ENCODE results near the gene BBS12. TPM values are rescaled to one million over a fixed set of nuclear protein-coding genes. Genes with fewer than 3 reads are reported as not detected.
A peak's percentile ranks its signal among the peaks of the same experiment; 100 is the strongest.

The BBS12 gene
- 3.8 and 4.7 TPM in 2 replicates for total RNA-seq

DNA sequence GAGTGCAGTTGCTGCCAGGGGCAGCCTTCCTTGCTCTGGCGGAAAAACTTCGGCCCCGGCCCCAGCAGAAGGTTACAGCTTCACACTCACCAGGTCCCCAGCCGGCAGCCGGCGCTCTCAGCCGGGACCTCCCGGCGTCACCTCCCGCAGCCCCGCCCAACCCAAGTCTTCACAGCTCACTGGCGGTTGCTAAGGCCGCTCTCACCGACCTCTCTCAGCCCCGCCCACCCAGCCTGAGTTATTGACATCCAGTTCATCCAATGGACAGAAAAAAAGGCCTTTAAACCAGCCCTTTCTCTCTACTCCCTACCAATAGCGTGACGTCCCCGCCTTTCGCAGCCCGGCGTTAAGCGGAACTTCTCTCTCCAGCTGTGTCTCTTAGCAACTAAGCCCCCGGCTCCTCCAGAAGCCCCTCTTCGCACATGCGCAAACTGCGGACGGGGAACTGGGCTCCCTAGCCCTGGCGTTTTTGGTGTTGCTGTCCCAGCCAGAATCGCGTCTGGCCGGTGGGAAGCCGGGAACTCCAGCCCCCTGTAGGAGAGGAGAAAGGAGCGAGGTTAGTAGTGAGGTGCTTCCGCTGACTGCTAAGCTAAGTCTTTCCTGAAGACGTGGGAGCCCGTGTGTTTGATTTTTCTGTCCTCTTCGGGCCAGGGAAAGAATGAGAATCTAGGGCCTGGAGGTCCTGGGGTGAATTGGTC is at the start of gene BBS12:
Gene BBS12 (plus strand): TSS at position 376 of the 698 bp plus-strand sequence. CDS start 9,189 bp downstream, outside the sequence.
- Mint-ChIP-seq H3K9me3 (no peaks in the 10 kb centered on the region), H3K27me3 (no peaks in the 10 kb centered on the region), H3K4me1 (peaks cover 25% of the 10 kb centered on the region), H3K4me3 (peak within 1 kb of the TSS; percentile 94), H3K27ac (peak within 1 kb of the TSS; percentile 96), H3K36me3 (ENCODE audit: low read depth) (peaks cover 12% of the 10 kb centered on the region)
- intact Hi-C loops (cut with micrococcal nuclease), result loop anchor here (1.0 to 2.0 kb wide), 6 partner anchors 14 to 199 kb away; a partner anchor contains a TSS
- DNase-seq, result peak; percentile 100

DNA sequence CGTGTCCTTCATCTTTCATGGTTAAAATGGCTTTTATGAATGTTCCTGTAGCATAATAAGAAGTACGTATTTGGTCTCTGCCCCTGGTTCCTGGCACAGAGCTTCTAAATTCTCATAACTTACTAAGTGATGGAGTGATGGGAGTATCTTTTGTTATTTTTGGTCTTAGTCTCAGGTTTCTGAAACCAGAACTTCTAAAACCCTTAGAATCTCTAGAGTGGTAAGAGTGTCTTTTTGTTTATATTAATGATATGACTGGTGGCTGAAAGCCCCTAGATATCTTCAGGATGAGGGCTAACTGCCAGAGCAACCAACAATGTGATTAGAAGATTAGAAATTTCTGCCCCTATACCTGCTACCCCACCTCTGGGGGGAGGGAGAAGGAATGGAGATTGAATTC is 45.8 kb upstream of the BBS12 start:
- H3K27ac Mint-ChIP-seq, result peak overlapping the region; percentile 95
- intact Hi-C loops (cut with micrococcal nuclease), result loop anchor here (1.0 kb wide), 2 partner anchors 19 kb away; no protein-coding TSS in a partner anchor
- no peaks in the 10 kb centered on the region for H3K27me3 Mint-ChIP-seq
- no peak overlapping the region for H3K4me3 Mint-ChIP-seq
- peaks cover 16% of the 10 kb centered on the region for H3K36me3 Mint-ChIP-seq (ENCODE audit: low read depth)
- no peak for DNase-seq
- peaks cover 11% of the 10 kb centered on the region for H3K9me3 Mint-ChIP-seq
- H3K4me1 Mint-ChIP-seq, result peaks cover 42% of the 10 kb centered on the region

DNA sequence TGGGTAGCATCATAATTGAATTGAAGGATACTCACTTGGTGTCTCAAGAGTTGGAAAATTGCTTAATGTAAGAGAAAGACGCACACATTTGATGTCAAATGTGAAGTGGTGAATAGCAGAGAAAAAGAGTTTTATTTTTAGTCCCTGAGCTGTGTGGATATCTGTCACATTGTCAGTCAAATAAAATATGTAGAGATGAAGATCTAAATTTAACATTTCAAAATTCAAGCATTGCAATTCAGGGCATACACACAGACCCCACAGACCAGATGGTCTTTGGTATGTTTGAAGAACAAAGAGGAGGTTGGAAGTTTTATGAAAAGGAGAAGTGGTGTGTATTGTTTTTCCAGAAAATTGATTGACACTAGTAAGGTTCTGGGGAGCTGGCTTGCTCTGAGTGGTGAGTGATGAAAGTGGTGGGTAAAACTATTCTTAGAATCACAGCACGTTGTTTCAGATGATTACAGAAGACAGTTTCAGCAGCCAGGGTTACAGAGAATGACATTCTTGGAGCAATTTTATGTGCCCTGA is 44.9 kb upstream of the BBS12 start:
- peaks cover 14% of the 10 kb centered on the region for H3K9me3 Mint-ChIP-seq
- no peak for DNase-seq
- H3K4me3 Mint-ChIP-seq, result peak overlapping the region; percentile 78
- peaks cover 15% of the 10 kb centered on the region for H3K36me3 Mint-ChIP-seq (ENCODE audit: low read depth)
- intact Hi-C loops (cut with micrococcal nuclease), result loop anchor here (1.0 kb wide), 2 partner anchors 18 to 20 kb away; no protein-coding TSS in a partner anchor
- H3K4me1 Mint-ChIP-seq, result peaks cover 43% of the 10 kb centered on the region
- H3K27ac Mint-ChIP-seq, result peak overlapping the region; percentile 95
- H3K27me3 Mint-ChIP-seq, result no peaks in the 10 kb centered on the region

DNA sequence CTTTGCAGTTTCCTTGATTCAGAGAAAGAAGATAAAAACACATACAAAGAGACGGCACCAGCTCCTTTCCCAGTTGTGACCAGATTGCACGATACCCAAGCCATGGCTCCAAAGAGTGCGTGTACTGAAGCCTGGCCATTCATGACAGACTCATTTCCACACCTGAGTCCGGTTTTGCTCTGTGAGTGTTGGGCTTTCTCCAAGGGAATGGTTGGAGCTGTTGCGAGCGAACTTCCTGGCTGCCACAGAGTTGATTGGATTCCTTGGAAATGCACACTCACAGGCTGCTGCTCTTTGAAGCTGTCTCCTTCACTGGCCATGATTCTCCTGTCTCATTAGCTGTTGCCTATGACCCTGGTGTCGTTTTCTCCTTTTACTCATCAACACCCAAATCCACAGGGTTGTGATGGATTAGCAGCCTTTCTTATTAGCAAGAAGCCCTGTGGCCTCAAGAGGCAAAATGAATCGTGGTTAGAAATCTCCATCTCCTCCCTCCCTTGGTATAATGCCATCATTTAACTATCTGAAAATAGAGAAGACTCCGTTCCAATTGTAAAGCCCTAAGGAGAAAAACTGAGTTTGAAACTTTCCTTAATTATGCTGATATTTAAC is 43.9 kb upstream of the BBS12 start:
- H3K4me3 Mint-ChIP-seq, result peak overlapping the region; percentile 13
- intact Hi-C loops (cut with micrococcal nuclease), result no loop called here

DNA sequence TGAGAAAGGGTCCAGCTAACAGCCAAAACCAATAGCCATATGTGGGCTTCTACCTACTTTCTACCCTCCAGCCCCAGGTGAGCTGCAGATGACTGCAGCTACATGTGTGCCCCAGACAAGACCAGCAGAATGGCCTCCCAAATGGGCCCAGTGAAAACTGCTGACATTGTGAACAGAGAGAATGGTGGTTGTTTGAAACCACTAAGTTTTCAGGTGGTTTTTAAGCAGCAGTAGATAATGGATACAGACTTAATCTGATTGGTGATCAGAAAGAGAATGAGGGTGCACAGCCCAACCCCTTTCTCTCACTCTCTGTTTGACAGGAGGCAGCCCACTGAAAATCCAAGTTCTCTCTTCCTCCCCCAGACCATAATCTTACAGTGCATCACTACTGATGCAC is 42.5 kb upstream of the BBS12 start:
- peak; percentile 80 for DNase-seq

More for the DNA sequence above, 43.9 kb upstream of the BBS12 start:
- Mint-ChIP-seq H3K27me3 (no peaks in the 10 kb centered on the region), H3K4me1 (peaks cover 49% of the 10 kb centered on the region), H3K9me3 (peaks cover 9% of the 10 kb centered on the region), H3K36me3 (ENCODE audit: low read depth) (peaks cover 10% of the 10 kb centered on the region), H3K27ac (peak overlapping the region; percentile 95)
- DNase-seq, result no peak

DNA sequence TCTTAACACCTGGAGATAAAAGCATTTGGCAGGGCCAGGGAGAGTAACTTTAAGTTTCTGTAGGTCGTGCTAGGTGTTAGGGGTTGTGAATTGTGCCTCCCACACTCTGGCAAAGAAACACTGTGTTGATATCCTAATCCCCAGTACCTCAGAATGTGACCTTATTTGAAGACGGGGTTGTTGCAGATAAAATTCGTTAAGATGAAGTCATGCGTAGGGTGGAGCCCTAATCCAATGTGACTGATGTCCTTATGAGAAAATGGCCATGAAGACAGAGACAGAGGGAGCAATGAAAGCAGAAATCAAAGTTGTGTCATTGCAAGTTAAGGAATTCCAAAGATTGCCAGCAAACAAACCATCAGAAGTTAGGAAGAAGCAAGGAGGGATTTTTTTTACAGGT is 40.5 kb upstream of the BBS12 start:
- peaks cover 53% of the 10 kb centered on the region for H3K4me1 Mint-ChIP-seq
- no peak for DNase-seq
- H3K4me3 Mint-ChIP-seq, result no peak overlapping the region
- intact Hi-C loops (cut with micrococcal nuclease), result loop anchor here (2.0 kb wide), 1 partner anchor 19 kb away; no protein-coding TSS in a partner anchor
- H3K36me3 Mint-ChIP-seq (ENCODE audit: low read depth), result peaks cover 5% of the 10 kb centered on the region
- no peaks in the 10 kb centered on the region for H3K27me3 Mint-ChIP-seq
- H3K27ac Mint-ChIP-seq, result peak overlapping the region; percentile 48
- H3K9me3 Mint-ChIP-seq, result peaks cover 13% of the 10 kb centered on the region

More for the DNA sequence above, 42.5 kb upstream of the BBS12 start:
- Mint-ChIP-seq H3K4me3 (peak overlapping the region; percentile 13), H3K27ac (peak overlapping the region; percentile 95), H3K9me3 (peaks cover 9% of the 10 kb centered on the region), H3K4me1 (peaks cover 52% of the 10 kb centered on the region), H3K36me3 (ENCODE audit: low read depth) (peaks cover 3% of the 10 kb centered on the region), H3K27me3 (no peaks in the 10 kb centered on the region)
- intact Hi-C loops (cut with micrococcal nuclease), result loop anchor here (1.0 to 2.0 kb wide), 3 partner anchors 11 to 73 kb away; no protein-coding TSS in a partner anchor

DNA sequence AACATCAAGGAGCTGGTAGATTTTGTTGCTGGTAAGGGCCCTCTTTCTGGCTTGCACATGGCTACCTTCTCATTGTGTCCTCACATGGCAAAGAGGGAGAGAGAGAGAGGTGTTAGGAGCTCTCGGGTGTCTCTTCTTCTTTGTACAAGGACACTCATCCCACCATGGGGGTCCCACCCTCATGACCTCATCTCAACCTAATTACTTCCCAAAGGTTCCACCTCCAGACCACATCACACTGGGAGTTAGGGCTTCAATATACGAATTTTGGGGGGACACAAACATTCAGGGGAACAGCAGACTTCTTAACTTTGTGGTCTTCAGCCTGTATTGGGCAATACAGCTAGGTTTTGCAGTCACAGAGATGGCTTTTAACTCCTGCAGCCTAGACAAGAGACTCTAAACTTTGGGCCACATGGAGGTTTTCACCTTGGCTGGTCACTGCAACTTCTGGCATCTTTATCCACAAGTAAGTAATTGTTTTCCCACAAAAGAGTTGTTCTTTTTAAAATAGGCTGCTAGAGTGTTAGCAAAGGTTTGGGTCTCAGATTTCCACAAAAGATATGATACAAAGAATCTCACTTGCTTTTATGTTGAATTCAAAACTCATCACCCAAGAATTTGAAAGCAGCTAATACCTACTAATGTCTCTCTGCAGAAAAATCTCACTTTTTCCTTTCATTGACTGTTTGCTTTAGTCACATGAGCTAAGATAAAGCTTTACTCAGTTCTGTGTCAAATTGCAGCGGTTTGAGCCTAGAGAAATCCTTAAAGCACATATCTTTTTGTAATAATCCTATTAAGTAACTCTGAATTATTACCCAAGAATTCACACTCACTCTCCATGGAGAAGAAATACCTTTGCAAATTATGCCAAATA is 39.6 kb upstream of the BBS12 start:
- H3K27me3 Mint-ChIP-seq, result no peaks in the 10 kb centered on the region
- DNase-seq, result no peak
- peaks cover 5% of the 10 kb centered on the region for H3K36me3 Mint-ChIP-seq (ENCODE audit: low read depth)
- H3K9me3 Mint-ChIP-seq, result peaks cover 13% of the 10 kb centered on the region
- no peak overlapping the region for H3K4me3 Mint-ChIP-seq
- intact Hi-C loops (cut with micrococcal nuclease), result no loop called here
- H3K27ac Mint-ChIP-seq, result peak overlapping the region; percentile 6
- peaks cover 49% of the 10 kb centered on the region for H3K4me1 Mint-ChIP-seq

DNA sequence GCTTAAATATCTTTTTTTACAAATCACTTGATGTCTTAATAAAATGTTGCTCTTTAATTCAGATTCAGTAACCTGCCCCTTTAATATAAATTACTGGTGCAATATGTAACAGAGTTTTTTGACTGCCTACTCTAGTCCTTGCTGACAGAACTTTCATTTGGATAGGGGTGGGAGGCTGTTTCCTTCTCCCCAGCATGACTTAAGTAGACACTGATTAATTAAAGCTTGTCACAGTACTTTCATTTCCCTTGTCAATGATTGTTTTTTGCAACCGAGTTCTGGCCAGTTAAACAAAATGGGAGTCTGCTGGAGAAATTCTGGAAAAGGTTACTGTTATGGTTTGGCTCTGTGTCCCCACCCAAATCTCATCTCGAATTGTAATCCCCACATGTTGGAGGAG is 37.3 kb upstream of the BBS12 start:
- Mint-ChIP-seq H3K4me1 (peaks cover 36% of the 10 kb centered on the region), H3K27ac (peak overlapping the region; percentile 1), H3K4me3 (no peak overlapping the region), H3K36me3 (ENCODE audit: low read depth) (peaks cover 5% of the 10 kb centered on the region), H3K9me3 (peaks cover 13% of the 10 kb centered on the region), H3K27me3 (no peaks in the 10 kb centered on the region)
- intact Hi-C loops (cut with micrococcal nuclease), result no loop called here
- DNase-seq, result no peak

DNA sequence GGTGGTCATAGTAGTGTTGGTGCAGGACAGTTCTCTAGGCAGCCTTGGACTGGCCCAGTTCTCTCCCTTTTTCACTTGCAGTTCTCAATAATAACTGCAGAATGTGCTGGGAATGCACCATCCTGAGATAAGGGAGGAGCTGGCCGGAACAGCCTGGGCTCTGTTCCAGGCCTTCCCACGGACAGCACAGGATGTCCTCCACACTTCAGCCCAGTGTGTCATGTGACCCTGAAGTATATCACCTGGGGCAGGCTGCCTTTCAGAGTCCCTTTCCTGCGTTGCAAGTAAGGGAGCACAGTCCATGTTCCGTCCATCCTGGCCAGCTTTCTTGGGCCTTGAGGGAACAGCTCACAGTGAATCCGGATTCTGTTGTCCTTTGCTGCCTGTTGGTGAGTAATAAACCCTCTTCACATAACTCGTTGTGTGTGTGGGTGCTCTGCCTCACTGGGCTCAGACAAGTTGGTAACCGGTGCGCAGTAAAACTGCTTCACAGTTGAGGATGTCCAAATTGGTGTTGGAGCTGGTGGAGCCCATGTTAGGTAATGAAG is 32.3 kb upstream of the BBS12 start:
- peaks cover 19% of the 10 kb centered on the region for H3K36me3 Mint-ChIP-seq (ENCODE audit: low read depth)

DNA sequence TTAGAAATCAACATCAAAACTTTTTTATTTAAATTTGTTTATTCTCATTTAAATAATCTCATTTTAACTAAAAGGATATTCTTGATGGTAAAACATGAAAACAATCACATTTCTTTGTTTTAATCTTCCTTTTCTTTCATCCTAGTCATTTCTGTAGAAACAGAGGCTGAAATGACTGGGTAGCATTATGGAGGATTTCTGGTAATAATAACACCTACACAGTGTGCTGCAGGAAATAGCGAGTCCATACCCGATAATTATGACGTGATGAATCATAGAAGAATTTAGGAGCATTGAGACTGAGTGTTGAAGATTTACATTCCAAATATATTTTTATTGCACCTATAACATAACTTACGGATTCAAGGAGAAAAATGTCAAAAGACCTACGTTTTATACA is 31.4 kb upstream of the BBS12 start:
- H3K4me3 Mint-ChIP-seq, result peak overlapping the region; percentile 69
- peak overlapping the region; percentile 96 for H3K27ac Mint-ChIP-seq

More for the DNA sequence above, 32.3 kb upstream of the BBS12 start:
- H3K27ac Mint-ChIP-seq, result peak overlapping the region; percentile 94
- intact Hi-C loops (cut with micrococcal nuclease), result loop anchor here (2.0 kb wide), 1 partner anchor 17 kb away; no protein-coding TSS in a partner anchor
- no peaks in the 10 kb centered on the region for H3K27me3 Mint-ChIP-seq
- no peak for DNase-seq
- peaks cover 19% of the 10 kb centered on the region for H3K9me3 Mint-ChIP-seq
- H3K4me3 Mint-ChIP-seq, result peak overlapping the region; percentile 76
- peaks cover 55% of the 10 kb centered on the region for H3K4me1 Mint-ChIP-seq

DNA sequence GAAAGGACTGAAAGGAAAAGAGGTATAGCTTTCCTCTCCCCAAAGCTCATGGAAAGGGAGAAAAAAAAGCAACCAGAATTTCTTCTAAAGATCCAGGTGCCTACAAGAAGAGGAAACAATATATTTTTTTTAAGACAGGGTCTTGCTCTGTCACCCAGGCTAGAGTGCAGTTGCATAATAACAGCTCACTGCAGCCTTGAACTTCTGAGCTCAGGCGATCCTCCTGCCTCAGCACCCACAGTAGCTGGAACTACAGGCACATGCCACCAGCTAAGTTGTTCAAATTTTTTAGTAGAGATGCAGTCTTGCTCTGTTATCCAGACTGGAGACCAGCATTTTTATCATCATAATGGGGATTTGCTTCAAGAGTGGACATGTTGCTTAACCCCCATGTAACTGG is 30.5 kb upstream of the BBS12 start:
- H3K4me1 Mint-ChIP-seq, result peaks cover 62% of the 10 kb centered on the region
- peaks cover 25% of the 10 kb centered on the region for H3K36me3 Mint-ChIP-seq (ENCODE audit: low read depth)
- no peaks in the 10 kb centered on the region for H3K27me3 Mint-ChIP-seq
- H3K9me3 Mint-ChIP-seq, result peaks cover 15% of the 10 kb centered on the region
- no peak for DNase-seq
- H3K27ac Mint-ChIP-seq, result peak overlapping the region; percentile 96
- intact Hi-C loops (cut with micrococcal nuclease), result loop anchor here (1.0 to 2.0 kb wide), 4 partner anchors 8 to 38 kb away; no protein-coding TSS in a partner anchor
- peak overlapping the region; percentile 69 for H3K4me3 Mint-ChIP-seq

More for the DNA sequence above, 31.4 kb upstream of the BBS12 start:
- no peaks in the 10 kb centered on the region for H3K27me3 Mint-ChIP-seq
- peaks cover 58% of the 10 kb centered on the region for H3K4me1 Mint-ChIP-seq
- DNase-seq, result no peak
- H3K36me3 Mint-ChIP-seq (ENCODE audit: low read depth), result peaks cover 19% of the 10 kb centered on the region
- intact Hi-C loops (cut with micrococcal nuclease), result loop anchor here (1.0 to 2.0 kb wide), 4 partner anchors 9 to 37 kb away; no protein-coding TSS in a partner anchor
- H3K9me3 Mint-ChIP-seq, result peaks cover 15% of the 10 kb centered on the region

DNA sequence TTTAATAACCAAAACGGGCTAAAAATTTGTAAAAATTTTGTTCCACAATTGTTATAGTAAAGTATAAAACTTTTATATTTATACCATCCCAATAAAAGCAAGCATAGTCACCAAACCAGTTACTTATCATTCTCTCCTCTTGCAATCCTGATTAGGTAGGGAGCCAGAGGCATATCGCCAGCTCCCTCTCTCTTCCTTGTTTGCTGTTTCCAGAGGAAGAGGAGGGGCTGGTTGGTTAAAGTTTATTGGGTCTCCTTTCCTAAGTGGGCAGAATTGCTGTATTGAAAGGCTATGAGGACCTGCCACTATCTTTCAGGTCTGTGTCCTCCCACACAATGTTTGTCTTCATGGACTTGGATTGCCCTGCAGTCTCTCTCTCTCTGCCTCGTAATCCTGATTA is 29.6 kb upstream of the BBS12 start:
- DNase-seq, result no peak
- intact Hi-C loops (cut with micrococcal nuclease), result no loop called here
- peaks cover 67% of the 10 kb centered on the region for H3K4me1 Mint-ChIP-seq
- peaks cover 15% of the 10 kb centered on the region for H3K9me3 Mint-ChIP-seq
- peak overlapping the region; percentile 69 for H3K27ac Mint-ChIP-seq
- H3K4me3 Mint-ChIP-seq, result peak overlapping the region; percentile 31
- peaks cover 31% of the 10 kb centered on the region for H3K36me3 Mint-ChIP-seq (ENCODE audit: low read depth)
- no peaks in the 10 kb centered on the region for H3K27me3 Mint-ChIP-seq

DNA sequence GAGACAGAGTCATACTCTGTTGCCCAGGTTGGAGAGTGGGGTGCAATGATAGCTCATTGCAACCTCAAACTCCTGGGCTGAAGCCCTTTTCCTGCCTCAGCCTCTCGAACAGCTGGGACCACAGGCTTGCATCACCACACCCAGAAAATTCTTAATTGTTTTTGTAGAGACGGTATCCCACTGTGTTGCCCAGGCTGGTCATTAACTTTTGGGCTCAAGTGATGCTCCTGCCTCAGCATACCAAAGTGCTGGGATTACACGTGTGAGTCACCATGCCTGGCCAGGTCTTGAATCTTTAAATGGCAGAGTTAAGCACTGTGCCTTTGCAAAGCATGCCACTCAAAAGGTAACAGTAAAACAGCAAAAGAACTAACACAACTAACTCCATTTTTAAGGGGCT is 28.6 kb upstream of the BBS12 start:
- Mint-ChIP-seq H3K27me3 (no peaks in the 10 kb centered on the region), H3K36me3 (ENCODE audit: low read depth) (peaks cover 35% of the 10 kb centered on the region), H3K27ac (peak overlapping the region; percentile 92), H3K4me1 (peaks cover 71% of the 10 kb centered on the region), H3K9me3 (peaks cover 15% of the 10 kb centered on the region), H3K4me3 (peak overlapping the region; percentile 6)
- intact Hi-C loops (cut with micrococcal nuclease), result no loop called here
- no peak for DNase-seq
